Hematopoietic multipotent progenitor cell treated with erythropoietin and hydrocortisone succinate and interleukin-3 and kit ligand, for 8 days (in vitro differentiated cells): ENCODE data around the gene PMEL.
"Not testable (repeated sequence)": the region's sequence is repeated elsewhere in the genome, so short reads cannot be mapped to it uniquely, and the experiment has no call there.

Experiments
- DNase-seq: peaks from one replicate; pipeline ENCODE4 v3.0.0-alpha.2; 2015

Gene PMEL

DNA sequence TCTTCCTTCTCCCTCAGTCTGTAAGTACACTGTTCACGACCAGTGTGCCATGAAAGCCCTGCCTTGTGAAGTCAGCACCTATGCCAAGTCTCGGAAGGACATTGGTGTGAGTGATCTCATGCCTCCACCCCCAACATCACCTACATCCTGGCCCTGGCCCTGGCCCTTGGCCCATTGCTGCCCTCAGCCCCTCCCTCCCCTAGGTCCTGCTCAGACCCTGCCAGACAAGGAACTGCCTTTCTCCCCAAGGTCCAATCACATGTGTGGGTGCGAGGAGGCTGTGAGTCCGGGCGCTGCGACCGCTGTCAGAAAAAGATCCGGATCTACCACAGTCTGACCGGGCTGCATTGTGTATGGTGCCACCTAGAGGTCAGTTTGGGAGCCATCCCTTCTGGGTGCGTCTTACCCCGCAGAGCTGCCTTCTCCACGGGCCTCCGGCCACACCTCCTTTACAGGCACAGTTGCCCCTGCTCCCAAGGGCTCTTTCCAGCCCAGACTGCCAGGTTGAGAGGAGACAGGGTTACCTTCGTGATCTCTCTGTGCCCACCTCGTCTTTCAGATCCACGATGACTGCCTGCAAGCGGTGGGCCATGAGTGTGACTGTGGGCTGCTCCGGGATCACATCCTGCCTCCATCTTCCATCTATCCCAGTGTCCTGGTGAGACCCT lies 25.6 kb downstream of the PMEL start:
- DNase-seq, result peak; percentile 88

GRCh38 chr12:55938826-55939501 lies 26.9 kb downstream of the PMEL start:
- no peak for DNase-seq

DNA sequence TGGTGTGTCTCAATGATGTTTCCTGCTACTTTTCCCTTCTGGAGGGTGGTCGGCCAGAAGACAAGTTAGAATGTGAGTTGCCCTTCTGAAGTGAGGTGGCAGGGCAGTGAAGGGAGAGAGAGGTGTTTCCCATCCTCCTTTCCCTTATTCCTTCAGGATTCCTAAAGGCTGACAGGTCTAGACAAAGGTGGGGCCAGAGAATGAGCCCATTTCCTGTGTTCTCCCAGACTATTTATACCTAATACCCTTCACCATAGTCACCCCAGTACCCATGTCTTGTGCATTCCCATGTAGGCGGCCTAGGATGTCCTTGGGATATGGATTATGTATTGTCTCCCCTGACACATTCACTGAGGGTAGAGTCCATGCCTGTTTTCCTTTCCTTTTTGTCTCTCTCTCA lies 27.9 kb downstream of the PMEL start:
- no peak for DNase-seq

DNA sequence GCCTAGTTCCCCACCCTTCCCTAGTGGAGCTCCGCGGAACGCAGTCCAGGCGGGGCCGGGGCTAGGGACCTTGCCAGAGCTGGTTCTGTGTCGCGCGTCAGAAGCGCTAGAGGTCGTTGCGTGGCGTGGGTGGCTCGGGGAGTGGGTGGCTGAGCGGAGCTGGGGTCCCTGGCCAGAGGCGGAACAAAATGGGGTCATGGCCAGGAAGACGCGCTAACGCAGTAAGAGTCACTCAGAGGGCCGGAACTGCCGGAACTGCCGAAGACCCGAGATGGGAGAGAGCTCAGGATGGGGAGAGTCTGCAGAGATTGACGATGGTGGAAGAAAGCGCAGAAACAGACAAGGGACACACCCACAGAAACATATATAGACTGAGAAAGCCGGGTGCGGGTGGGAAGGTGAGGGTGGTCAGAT lies 30.1 kb downstream of the PMEL start:
- DNase-seq, result no peak

DNA sequence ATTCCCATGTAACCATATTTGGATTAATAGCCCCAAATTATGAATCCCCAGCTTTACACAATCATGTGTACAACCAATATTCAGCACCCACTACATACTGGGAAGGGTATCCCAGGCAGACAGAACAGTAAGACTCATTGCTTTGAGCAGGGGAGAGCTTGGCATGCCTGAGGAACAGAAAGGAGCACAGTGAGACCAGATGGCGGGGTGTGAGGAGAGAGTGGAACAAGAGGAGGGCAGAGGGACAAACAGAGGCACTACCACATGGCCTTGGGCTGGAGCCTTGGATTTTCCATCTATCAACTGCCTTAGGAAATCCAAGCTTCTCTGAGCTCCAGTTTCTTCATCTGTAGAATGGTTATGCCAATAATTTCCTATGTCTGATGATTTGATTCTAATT lies 31.1 kb downstream of the PMEL start:
- DNase-seq, result no peak

DNA sequence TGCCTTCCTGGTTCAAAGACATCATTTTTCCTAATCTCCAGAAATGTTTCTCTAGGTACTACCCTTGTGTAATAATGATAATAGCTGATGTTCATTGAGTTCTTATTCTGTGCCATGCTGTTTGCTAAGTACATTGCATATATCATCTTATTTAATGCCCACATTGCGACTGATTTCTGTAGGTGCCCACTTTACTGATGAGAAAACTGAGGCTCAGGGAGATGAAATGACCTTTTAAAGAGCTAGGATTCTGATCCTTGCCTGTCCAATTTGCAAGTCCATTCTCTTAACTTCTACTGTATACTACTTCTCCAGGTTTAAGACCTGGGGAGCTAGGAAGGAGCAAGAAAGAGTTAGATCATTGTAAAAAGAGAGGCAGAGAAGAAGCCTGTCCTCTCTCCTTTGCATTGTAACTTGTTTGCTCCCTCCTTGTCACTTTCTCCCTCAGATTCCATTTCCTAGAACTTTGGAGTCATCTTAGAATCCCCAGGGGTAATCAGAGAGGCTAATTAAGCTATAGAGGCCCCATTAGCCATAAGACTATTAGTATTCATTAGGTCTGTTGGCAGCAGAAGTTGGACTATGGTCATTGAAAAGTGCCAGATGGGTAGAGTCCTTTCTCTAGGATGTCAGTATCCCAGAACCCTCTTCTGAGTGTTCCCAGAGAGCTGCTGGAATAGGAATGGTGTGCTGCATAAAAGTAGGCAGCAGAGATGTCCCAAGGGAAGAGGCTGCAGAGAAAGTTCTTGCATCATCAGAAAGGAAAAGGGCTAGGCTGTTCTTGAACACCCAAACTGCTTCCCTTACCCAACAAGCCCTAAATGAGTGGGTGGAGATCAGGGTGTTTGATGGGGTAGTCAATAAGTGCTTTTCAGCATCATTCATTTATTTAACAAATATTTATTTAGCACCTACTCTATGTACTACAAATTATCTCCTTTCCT lies 31.8 kb downstream of the PMEL start:
- DNase-seq, result no peak

DNA sequence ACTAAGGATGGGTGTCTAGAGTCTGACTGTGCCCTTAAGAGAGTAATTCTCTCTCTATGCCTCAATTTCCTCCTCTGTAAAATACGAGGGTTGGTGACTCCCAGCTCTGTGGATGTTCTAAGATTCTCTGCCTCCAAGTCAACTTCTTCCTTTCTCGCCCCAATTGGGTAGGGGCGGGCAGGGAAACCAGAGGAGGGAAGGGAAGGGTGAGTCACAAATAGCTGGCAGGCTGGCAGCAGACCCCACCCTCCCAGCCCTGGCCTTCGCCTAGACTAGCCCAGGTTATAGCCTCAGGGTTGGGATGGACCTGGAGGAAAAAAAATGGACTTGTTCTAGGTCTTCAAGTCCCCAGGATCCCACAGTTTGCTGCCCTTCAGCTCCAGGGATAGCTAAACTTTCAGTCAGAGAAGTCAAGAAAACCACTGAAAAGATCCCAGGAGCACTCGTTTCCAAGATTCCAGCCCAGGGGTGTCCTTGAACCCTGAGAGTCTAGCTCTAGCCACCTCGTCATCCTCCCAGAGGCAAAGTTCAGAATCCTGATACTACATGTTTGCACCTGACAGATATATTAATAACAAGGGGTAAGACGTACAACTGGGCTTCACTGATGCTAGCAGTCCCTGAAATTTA lies 32.6 kb downstream of the PMEL start:
- DNase-seq, result peak; percentile 53

DNA sequence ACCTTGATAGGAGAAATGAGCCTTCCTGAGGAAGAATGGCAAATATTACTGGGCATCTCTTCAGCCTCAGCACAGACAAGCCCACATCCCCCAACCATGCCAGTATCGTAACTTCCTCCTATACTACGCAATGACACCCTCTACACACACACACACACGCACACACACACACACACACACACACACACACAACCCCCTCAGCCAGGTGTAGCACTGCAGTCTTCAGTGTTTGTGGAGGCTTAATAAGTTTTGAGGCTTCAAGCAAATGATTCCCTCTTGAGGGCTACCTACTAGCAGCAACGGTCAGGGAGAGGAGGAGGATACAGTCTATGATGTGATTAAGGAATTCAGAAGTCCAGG lies 33.3 kb downstream of the PMEL start:
- DNase-seq, result peak; percentile 19

- no peak for DNase-seq
Observed at GRCh38 chr12:55931780-55932550, 33.9 kb downstream of the PMEL start.

DNA sequence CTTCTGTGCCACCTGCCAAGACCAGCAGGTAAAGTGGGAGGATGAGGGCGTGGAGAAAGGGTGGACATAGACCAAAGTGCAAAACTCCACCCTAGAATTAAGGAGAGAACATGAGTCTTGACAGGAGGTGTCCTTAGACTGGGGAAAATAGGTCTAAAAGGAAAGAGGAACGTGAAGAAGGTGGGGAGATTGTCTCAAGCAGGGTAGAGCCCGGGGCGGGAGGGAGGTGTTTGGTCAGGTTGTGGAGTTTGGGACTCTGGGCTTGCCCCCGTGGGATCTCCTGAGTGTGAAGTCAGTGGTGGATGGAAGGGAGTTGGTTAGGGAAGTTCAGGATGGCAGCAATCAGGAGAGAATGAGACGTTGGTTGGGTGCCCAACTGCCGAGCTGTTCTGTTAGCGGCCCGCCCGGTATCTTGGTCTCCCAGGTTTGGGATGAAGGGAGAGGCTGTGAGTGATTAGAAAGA lies 34.5 kb downstream of the PMEL start:
- DNase-seq, result peak; percentile 65

GRCh38 chr12:55930771-55931316 lies 35.0 kb downstream of the PMEL start, which contains the start of gene DGKA:
Gene DGKA (plus strand): TSS chr12:55931162. CDS start chr12:55936504, 5,342 bp downstream.
- peak; percentile 87 for DNase-seq

- DNase-seq, result no peak
Observed at GRCh38 chr12:55929306-55929791, 36.5 kb downstream of the PMEL start.

- peak; percentile 98 for DNase-seq
Observed at GRCh38 chr12:55927588-55928502, 38.0 kb downstream of the PMEL start, which contains the start of gene PYM1. Gene PYM1 (minus strand): TSS chr12:55927894. CDS start chr12:55927761, 133 bp downstream.

- peak; percentile 95 for DNase-seq
Observed at GRCh38 chr12:55926738-55927587, 38.9 kb downstream of the PMEL start.

DNA sequence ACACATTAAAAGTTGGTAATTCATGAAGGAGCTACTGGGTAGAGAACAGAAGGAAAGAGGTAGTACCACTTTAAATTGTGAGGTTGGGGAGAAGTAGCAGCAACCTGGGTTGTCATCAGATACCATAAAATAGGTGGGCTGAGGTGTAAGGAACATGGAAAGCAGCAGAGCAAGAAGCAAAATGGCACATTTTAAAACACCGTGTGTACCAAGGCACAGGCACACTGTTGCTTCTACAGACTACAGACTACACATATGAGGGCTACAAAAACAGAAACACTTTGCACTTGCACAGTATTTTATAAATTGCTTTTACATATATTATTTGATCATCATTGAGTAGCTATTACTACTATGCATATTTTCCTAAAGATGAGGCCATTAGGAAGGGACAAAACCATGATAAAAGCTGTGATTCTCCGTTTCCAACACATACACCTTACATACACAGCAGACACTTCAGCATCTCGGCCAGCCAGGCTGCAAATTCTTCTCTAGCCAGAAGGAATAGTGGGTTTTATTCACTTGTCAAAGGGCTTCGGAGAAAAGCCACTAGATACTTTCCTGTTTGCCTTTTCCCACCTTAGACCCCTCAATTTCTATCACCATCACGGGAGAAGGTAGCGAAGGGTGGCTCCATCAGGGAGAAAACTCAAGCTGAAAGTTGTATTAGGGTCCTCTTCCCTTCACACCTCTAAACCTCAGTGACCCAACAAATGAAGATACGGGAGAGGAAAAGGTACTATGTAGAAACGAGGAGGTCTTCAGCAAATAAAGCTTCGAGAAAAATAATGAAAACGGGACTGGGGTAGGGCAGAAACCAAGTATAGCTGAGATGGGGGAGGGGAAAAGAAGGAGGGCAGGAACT lies 39.7 kb downstream of the PMEL start:
- no peak for DNase-seq

GRCh38 chr12:55925371-55925770 lies 40.5 kb downstream of the PMEL start:
- DNase-seq, result no peak

DNA sequence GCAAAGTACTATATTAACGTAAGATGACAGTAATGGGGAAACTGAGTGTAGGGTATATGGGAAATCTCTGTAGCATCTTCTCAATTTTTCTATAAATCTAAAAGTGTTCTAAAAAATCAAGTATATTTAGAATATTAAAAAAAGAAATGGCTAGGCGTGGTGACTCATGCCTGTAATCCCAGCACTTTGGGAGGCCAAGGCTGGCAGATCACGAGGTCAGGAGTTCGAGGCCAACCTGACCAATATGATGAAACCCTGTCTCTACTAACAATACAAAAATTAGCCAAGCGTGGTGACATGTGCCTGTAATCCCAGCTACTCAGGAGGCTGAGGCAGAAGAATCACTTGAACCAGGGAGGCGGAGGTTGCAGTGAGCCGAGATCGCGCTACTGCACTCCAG lies 42.2 kb downstream of the PMEL start:
- DNase-seq, result not testable (repeated sequence)

DNA sequence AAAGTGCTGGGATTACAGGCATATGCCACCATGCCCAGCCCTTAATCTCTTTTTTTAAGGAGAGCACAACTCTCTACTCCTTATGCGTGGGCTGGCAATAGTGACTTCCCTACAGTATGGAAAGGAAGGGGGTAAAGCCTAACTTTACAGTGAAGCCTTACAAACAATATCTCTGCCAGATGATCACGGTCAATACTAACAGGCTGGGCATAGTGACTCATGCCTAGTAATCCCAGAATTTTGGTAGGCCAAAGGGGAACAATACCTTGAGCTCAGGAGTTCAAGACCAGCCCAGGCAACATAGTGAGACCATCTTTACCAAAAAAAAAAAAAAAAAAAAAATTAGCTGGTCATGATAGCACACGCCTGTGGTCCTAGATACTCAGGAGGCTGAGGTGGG lies 43.7 kb downstream of the PMEL start:
- DNase-seq, result no peak
